Measurements from ENCODE around the gene PABPC1L.
A peak's percentile ranks its signal among the peaks of the same experiment; 100 is the strongest.

PABPC1L gene

GRCh38 chr20:44962483-44962882 lies 52.6 kb downstream of the PABPC1L start:
- Histone ChIP-seq H3K4me2 (ENCODE audit: low read length) (no peak overlapping the region), H3K79me2 (no peaks in the 10 kb centered on the region), H3K9ac (no peak overlapping the region), H2AFZ (no peak overlapping the region), H3K4me3 (ENCODE audit: low read depth, low read length) (no peak overlapping the region), H3K27me3 (ENCODE audit: control insufficient read depth, insufficient read depth, low read length) (no peaks in the 10 kb centered on the region), H3K36me3 (ENCODE audit: control insufficient read depth, insufficient read depth, low read length) (no peaks in the 10 kb centered on the region), H3K4me1 (peaks cover 15% of the 10 kb centered on the region), H3K27ac (no peak overlapping the region), H3K9me3 (ENCODE audit: control insufficient read depth, low read length) (no peaks in the 10 kb centered on the region)
- no peak for TF ChIP-seq CTCF (IDR thresholded peaks at IDR 0.05)

GRCh38 chr20:44963325-44964215 lies 53.7 kb downstream of the PABPC1L start:
- no peak overlapping the region for H3K4me3 ChIP-seq (ENCODE audit: low read depth, low read length)
- H3K27ac ChIP-seq: no peak overlapping the region
- no peaks in the 10 kb centered on the region for H3K9me3 ChIP-seq (ENCODE audit: control insufficient read depth, low read length)
- H3K27me3 ChIP-seq (ENCODE audit: control insufficient read depth, insufficient read depth, low read length): no peaks in the 10 kb centered on the region
- H3K36me3 ChIP-seq (ENCODE audit: control insufficient read depth, insufficient read depth, low read length): no peaks in the 10 kb centered on the region
- no peaks in the 10 kb centered on the region for H3K79me2 ChIP-seq
- no peak overlapping the region for H3K4me2 ChIP-seq (ENCODE audit: low read length)
- H3K9ac ChIP-seq: no peak overlapping the region
- peaks cover 11% of the 10 kb centered on the region for H3K4me1 ChIP-seq
- no peak for TF ChIP-seq CTCF (IDR thresholded peaks at IDR 0.05)
- no peak overlapping the region for H2AFZ ChIP-seq

GRCh38 chr20:44965651-44966029 lies 55.8 kb downstream of the PABPC1L start:
- Histone ChIP-seq H3K9me3 (ENCODE audit: control insufficient read depth, low read length) (no peaks in the 10 kb centered on the region), H3K4me1 (peaks cover 7% of the 10 kb centered on the region), H3K4me2 (ENCODE audit: low read length) (peak overlapping the region; percentile 92)

GRCh38 chr20:44966030-44966961 lies 56.4 kb downstream of the PABPC1L start, which contains the start of gene STK4:
TSS of gene STK4 (plus strand) at chr20:44966512. CDS start at chr20:44966569, 57 bp downstream.
- TF ChIP-seq CTCF (IDR thresholded peaks at IDR 0.05): peak; percentile 56
- peak within 1 kb of the TSS; percentile 79 for H2AFZ ChIP-seq
- no peaks in the 10 kb centered on the region for H3K79me2 ChIP-seq
- peak within 1 kb of the TSS; percentile 92 for H3K4me2 ChIP-seq (ENCODE audit: low read length)
- H3K27me3 ChIP-seq (ENCODE audit: control insufficient read depth, insufficient read depth, low read length): no peaks in the 10 kb centered on the region
- H3K36me3 ChIP-seq (ENCODE audit: control insufficient read depth, insufficient read depth, low read length): no peaks in the 10 kb centered on the region
- peak within 1 kb of the TSS; percentile 30 for H3K27ac ChIP-seq
- peak within 1 kb of the TSS; percentile 91 for H3K4me3 ChIP-seq (ENCODE audit: low read depth, low read length)
- H3K9ac ChIP-seq: peak within 1 kb of the TSS; percentile 25
- H3K9me3 ChIP-seq (ENCODE audit: control insufficient read depth, low read length): no peaks in the 10 kb centered on the region
- H3K4me1 ChIP-seq: peaks cover 6% of the 10 kb centered on the region

More at GRCh38 chr20:44965651-44966029, 55.8 kb downstream of the PABPC1L start:
- peak overlapping the region; percentile 79 for H2AFZ ChIP-seq
- H3K27ac ChIP-seq: peak overlapping the region; percentile 30
- H3K9ac ChIP-seq: no peak overlapping the region
- no peaks in the 10 kb centered on the region for H3K36me3 ChIP-seq (ENCODE audit: control insufficient read depth, insufficient read depth, low read length)
- H3K79me2 ChIP-seq: no peaks in the 10 kb centered on the region
- TF ChIP-seq CTCF (IDR thresholded peaks at IDR 0.05): no peak
- H3K4me3 ChIP-seq (ENCODE audit: low read depth, low read length): peak overlapping the region; percentile 91
- H3K27me3 ChIP-seq (ENCODE audit: control insufficient read depth, insufficient read depth, low read length): no peaks in the 10 kb centered on the region
